ENCODE measurements around the gene CLDN22. TPM values are rescaled to one million over a fixed set of nuclear protein-coding genes. Genes with fewer than 3 reads are reported as not detected.

The CLDN22 gene
- total and polyA plus RNA-seq, 4 donors: 0.09 to 0.49 (median 0.11) TPM; not detected in 1

GRCh38 chr4:183337349-183337748 lies 17.3 kb upstream of the CLDN22 start:
- no peak overlapping the region for H3K9ac ChIP-seq (ENCODE audit: insufficient read depth in 1 of 2, low read length in 2 of 2)
- ATAC-seq (ENCODE audit: insufficient read depth, low FRiP score): no peak
- H3K4me1 ChIP-seq (ENCODE audit: control insufficient read depth in 5 of 5, insufficient read depth in 5 of 5, low read length in 5 of 5): peaks cover 0 to 5% (median 0%) of the 10 kb centered on the region in 5 donors
- DNase-seq: no peak
- H3K36me3 ChIP-seq (ENCODE audit: control insufficient read depth in 4 of 4, insufficient read depth in 4 of 4, low read length in 4 of 4): no peaks in the 10 kb centered on the region
- H3K4me3 ChIP-seq: no peak overlapping the region
- TF ChIP-seq CTCF (IDR thresholded peaks at IDR 0.05; ENCODE audit: control extremely low read depth, extremely low read depth): no peak
- H3K27me3 ChIP-seq (ENCODE audit: control insufficient read depth in 3 of 3, insufficient read depth in 3 of 3, low read length in 2 of 3): no peaks in the 10 kb centered on the region
- H3K9me3 ChIP-seq (ENCODE audit: control insufficient read depth in 4 of 4, insufficient read depth in 3 of 4, low read length in 3 of 4): no peaks in the 10 kb centered on the region
- H3K27ac ChIP-seq (ENCODE audit: low read depth in 1 of 2, low read length in 1 of 2): no peak overlapping the region
- 78 to 88% methylated on average over 9 of the region's 9 CpGs for WGBS, 2 donors

GRCh38 chr4:183335369-183335940 lies 15.4 kb upstream of the CLDN22 start:
- no peaks in the 10 kb centered on the region for H3K36me3 ChIP-seq (ENCODE audit: control insufficient read depth in 4 of 4, insufficient read depth in 4 of 4, low read length in 4 of 4)
- ATAC-seq (ENCODE audit: insufficient read depth, low FRiP score) (peak; percentile 20), DNase-seq (no peak)
- no peak overlapping the region for H3K4me3 ChIP-seq
- WGBS, 2 donors: 57 to 74% methylated on average over 3 of the region's 3 CpGs
- no peak overlapping the region for H3K9ac ChIP-seq (ENCODE audit: insufficient read depth in 1 of 2, low read length in 2 of 2)
- H3K9me3 ChIP-seq (ENCODE audit: control insufficient read depth in 4 of 4, insufficient read depth in 3 of 4, low read length in 3 of 4): no peaks in the 10 kb centered on the region
- peak overlapping the region in 1 of 2 donors; percentile 11 for H3K27ac ChIP-seq (ENCODE audit: low read depth in 1 of 2, low read length in 1 of 2)
- peaks cover 0 to 5% (median 0%) of the 10 kb centered on the region in 5 donors for H3K4me1 ChIP-seq (ENCODE audit: control insufficient read depth in 5 of 5, insufficient read depth in 5 of 5, low read length in 5 of 5)
- TF ChIP-seq CTCF (IDR thresholded peaks at IDR 0.05; ENCODE audit: control extremely low read depth, extremely low read depth): no peak
- H3K27me3 ChIP-seq (ENCODE audit: control insufficient read depth in 3 of 3, insufficient read depth in 3 of 3, low read length in 2 of 3): no peaks in the 10 kb centered on the region

DNA sequence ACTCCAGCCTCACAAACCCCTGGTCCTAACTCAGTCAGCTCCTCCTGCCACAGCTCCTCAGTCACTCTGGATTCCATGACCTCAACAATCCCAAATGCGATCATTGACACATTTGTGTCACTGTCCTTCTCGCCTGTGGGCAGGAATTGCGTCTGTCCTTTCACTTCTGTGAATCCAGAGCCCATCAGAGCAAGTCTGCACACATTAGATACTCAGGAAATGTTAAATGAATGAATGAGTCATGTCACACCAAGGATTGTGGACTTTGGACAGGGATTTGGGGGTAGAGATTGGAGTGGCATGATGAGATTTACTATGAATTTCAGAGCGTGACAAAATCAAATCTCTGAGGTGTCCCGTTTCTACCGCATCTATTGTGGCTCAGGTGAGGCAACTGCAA lies 13.9 kb upstream of the CLDN22 start:
- no peak for ATAC-seq (ENCODE audit: insufficient read depth, low FRiP score)
- 89 to 93% methylated on average over 6 of the region's 6 CpGs for WGBS, 2 donors
- H3K27ac ChIP-seq (ENCODE audit: low read depth in 1 of 2, low read length in 1 of 2): no peak overlapping the region

More for the DNA sequence above, 13.9 kb upstream of the CLDN22 start:
- TF ChIP-seq CTCF (IDR thresholded peaks at IDR 0.05; ENCODE audit: control extremely low read depth, extremely low read depth): no peak
- Histone ChIP-seq H3K36me3 (ENCODE audit: control insufficient read depth in 4 of 4, insufficient read depth in 4 of 4, low read length in 4 of 4) (no peaks in the 10 kb centered on the region), H3K9me3 (ENCODE audit: control insufficient read depth in 4 of 4, insufficient read depth in 3 of 4, low read length in 3 of 4) (peaks cover 0 to 2% (median 0%) of the 10 kb centered on the region in 4 donors), H3K27me3 (ENCODE audit: control insufficient read depth in 3 of 3, insufficient read depth in 3 of 3, low read length in 2 of 3) (no peaks in the 10 kb centered on the region), H3K9ac (ENCODE audit: insufficient read depth in 1 of 2, low read length in 2 of 2) (no peak overlapping the region), H3K4me3 (no peak overlapping the region), H3K4me1 (ENCODE audit: control insufficient read depth in 5 of 5, insufficient read depth in 5 of 5, low read length in 5 of 5) (peaks cover 0 to 5% (median 0%) of the 10 kb centered on the region in 5 donors)
- no peak for DNase-seq

Data from lung (tissue), 12 donors.